ENCODE data around the gene ETS1. TPM values are rescaled to one million over a fixed set of nuclear protein-coding genes. Genes with fewer than 3 reads are reported as not detected.

Gene ETS1
- polyA plus RNA-seq, 1 donor, result 75.5 TPM

DNA sequence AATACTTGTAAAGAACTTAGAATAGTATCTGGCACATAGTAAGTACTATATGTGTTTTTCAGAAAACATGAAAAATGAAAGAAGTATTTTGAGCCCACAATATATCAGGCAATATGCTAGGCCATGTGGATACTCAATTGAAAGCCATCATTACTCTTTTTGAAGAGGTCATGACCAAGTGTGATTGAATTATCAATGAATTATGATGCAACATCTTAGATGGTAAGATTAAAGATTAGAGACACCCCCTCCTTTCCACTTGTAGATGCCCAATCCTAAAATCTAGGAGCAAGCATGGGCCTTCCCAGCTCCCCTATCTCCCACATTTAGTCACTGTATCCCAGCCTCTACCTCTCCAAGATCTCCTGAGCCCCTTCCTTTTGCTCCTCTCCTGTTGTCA, 154.4 kb downstream of the ETS1 start:
- no peak for DNase-seq

DNA sequence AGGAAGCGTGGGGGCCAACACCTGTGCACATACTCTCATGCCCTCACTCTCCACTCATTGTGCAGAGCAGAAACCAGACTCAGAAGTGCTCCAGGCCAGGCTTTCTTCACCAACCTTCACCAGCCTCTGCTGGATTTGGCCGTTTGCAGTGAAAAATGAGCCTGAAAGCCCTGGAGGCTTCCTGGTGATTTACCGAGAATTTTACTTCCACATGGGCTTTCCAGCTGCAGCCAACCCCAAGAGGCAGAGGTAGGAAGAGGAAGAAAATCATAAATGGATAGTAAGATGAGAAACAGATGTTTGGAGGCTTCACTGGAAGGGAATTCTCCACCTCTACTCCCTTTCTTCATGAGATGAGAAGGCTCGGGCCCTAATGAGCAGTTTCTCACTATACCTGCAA, 155.4 kb downstream of the ETS1 start:
- no peak for DNase-seq

DNA sequence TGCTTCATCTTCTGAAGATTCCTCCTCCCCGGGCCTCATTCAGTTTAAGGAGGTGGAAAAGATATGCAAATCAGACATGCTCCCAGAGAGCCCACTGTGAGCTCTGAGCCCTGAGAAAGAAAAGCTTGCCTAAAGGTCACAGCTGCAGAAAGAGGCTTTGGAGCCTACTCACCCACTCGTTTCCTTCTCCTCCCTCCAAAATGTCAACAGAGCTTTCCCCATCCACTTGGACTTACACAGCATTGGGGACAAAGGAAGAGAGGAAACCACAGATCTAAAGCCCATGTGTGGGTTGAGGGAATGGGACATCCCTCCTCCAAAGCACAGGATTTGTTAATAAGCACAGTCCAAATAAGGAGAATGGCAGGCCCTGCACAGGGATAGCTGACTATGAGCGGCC, 158.4 kb downstream of the ETS1 start:
- DNase-seq, result no peak

DNA sequence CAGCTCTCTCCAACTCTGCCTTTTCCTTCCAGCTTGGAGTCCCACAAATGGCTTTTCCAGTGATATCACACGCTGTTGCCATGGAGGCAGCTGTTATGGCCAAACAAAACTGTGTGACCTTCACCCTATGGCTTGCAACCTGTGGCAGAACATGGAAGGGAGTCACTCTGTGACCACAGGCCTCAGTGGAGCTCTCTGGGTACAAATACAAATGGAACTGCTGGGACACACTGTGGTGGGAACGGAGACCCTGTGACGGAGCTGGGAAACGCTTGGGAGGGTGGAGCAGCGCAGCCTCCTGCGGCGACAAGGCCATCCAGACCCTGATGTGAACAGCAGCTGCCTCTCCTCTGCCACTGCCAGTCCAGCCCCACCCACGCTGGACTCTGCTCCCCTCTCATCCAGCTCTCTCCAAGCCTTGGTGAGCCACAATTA, 162.5 kb downstream of the ETS1 start:
- DNase-seq, result no peak

DNA sequence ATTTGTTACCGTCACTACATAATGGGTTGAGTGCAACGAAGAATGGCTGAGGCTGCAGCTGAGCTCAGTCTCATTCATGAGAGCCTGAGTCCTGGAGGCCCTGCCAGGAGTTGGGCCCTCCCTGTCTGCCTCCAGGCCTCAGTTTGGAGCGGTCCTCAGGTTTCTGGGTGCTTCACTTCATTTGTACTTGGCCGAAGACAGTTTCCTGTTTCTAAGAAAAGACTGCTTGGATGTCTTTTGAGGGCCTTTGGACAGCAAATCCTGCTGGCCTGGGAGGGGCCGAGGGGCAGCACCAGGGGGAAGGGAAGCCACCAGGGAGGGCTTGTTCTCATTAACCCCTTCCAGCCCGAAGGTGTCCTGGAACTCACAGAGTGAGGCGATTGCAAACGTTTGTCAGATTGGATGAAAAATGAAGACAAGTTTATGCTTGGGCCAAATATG, 163.1 kb downstream of the ETS1 start:
- no peak for DNase-seq

DNA sequence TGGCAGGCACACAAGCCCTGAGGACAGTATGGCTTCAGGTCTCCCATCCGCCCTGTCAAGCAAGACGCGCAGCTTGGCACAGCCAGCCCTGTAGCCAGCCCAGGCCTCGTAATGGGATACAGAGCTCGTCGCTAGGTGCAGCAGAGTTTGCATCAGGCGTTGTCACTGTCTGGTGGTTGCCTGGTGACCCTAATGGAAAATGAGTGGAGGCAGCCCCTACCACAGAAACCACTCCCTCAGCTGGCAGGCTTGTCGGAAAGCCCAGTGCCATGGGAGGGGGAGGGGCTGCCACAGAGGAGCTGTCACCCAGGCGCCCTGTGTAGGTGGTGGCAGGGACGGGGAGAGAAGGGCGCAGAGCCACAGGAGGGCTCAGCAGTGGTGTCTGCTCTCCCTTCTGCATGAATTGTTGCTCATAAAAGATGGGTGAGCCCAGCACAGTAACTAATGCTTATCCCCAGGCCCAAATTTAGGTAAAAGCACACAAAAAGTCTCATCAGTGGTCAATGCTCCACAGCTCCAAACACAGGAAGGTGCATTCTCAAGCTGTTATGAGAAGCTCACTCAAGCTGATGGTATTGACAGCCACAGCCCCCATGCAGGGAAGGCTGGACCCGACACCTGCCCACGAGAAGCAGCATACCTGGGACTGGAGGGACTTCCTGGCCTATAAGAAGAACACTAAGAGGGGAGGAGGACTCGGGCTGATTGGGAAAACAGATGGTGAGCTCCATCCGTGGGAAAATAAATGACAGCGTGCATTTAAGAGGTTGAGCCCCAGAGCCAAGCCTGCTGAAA, 164.6 kb downstream of the ETS1 start:
- DNase-seq, result no peak

DNA sequence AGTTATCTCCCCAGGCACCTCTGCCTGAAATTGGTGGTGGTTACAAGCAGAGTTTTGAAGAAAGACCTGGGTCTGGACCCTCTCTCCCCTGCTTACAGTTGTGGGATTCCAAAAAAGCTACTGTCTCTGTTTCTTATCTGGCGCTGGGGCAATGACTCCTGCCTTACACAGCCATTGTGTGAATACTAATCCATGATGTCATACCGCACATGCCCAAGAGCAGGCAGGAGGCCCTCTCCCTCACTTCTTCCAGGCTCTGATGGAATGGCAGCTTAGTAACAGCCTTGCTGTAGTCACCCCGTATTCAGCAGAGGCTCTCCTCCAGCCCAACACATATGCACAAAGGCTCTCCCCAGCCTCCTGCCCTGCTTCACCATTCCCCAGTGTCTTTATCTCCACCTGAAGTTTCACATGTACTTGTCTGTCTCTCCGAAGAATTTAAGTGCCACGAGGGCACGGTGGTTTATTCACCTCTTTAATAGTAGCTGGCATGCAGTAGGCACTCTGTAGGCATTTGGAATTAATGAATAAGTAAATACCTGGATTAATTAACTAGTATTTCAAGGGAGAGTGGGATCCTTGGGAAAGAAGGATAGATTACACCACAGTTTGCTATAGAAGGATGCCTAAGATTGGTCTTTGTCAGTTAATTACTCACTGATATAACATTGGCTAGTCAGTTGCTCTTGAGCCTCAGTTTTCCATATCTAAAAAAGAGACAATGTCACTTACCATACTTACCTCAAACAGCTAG, 165.6 kb downstream of the ETS1 start:
- DNase-seq, result no peak

DNA sequence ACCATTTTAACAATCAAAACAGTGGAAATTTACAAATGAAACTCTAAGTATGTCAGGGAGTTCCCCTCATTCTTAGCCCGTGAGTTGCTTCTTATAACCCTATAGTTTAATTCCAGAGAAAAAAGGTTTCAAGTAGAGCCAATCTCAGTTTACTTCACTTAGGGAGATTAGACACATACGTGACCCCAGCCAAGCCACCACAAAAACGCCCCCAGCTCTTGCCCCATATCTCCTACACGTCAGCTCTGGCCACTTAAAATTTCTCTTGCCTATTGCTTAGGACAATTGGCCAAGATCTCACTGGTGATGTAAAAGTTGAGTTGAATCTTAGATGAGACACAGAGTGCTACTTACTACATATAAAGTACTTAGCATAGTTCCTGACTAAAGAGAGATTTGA, 166.4 kb downstream of the ETS1 start:
- DNase-seq, result no peak

DNA sequence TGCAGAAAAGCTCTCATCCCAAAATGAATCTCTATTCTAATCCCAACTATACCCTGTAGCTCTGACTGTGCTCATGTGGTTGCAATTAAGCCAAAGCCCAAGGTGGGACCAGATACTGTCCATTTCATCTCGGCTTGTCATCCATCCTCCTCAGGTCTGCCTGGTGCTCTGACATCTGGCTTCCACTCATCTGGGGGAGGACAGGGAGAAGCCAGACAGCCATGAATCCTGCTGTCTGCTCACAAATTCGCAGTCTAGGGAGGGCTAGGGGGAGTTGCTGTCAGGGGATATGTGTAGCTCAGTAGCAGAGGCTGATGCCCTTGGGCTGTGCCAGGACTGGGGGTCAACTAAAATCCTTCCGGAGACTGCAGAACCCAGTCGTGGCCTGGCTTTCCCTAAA, 167.1 kb downstream of the ETS1 start:
- DNase-seq, result no peak

DNA sequence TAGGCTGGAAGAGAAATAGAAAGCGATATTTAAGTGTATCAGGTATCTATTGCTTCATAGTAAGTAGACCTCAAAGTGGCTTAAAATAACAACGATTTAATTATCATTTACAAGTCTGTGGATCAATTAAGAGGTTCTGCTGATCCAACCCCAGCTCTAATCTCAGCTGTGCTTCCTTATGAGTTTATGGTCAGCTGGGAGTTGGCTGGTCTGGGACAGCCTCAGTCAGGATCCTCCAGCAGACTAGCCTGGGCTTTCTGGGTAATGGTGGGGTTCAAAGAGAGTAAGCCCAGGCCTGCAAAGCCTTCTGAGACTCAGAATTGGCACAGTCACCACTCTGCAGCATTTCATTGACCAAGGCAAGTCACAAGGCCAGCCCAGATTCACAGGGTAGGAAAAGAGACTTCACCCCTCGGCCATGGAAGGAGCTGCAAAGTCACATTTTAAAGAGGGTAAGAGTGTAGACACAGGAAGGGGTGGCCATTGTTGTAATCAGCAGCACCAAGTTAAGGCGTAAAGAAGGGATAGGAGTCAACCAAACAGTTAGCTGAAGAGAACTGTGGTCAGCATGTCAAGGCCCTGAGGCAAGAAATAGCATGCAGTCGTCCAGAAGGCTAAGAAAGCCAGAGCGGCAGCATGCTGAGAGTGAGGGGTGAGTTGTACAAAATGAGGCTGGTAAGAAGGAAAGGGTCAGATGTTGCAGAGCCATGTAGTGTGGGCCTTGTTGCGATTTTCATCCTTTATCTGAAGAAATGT, 168.2 kb downstream of the ETS1 start:
- DNase-seq, result no peak

DNA sequence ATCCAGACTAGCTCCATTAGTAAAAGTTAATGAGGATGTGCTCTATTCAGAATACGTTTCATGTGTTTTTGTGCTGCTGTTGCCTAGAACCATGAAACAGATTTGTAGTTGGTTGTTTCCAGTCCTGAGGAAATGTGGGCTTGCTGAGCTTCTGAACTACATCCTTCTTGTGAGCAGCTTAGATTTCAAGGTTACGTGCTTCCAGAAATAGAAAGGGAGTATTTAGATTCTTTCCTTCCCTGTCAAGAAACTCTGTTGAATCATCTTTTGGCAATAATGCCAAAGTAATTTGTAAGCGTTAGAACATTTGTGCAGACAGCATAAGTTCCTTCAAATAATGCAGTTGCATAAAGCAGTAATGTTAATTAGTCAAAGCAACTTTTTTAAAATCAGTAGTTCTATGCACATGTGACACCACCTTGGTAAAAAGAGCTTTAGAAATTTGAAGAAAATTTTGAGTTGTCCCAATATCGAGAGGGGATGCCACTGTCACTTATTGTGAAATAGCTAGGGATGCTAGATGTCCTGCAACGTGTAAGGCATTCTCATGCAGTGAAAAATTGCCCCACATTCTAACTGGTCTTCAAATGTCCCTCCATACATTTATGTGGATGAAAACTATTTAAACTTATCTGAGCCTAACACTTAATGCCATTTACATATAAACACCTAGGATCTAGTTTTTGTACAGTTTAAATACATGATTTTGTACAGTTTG, 169.6 kb downstream of the ETS1 start:
- DNase-seq, result no peak

DNA sequence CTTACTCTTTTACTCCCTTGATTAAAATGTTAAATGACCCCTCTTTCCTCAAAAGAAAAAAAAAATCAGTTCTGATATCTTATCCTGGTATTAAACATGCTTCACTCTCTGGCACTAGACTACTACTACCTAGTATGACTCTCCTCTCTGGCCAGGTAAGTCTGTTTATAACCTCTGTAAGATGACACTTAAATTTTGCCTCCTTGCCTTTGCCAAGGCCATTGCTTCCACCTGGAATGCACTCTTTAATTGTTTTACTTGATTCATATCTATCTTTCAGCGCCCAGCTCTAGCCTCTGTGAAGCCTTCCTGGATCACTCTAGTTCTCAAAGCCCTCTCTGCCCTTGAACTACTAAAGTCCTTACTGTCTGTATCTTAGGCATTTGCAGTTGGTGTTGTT, 170.4 kb downstream of the ETS1 start:
- DNase-seq, result no peak

DNA sequence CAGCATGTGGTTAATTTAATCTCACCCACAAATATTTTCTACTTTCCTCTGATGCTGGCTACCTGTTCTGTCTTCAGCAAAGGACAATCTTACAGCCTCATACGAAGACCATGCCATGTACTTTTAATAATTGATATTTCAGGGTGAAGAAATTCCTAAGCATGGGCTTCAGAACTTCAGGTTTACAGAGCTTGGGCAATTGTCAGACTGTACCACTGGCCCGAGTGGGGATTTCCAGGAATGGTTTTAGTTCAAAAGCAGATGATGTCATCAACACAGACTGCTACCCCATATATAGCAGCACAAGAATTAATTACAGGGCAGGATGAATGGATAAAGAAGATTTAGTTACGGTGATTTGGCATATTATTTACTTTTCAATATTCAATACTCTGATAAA, 171.8 kb downstream of the ETS1 start:
- DNase-seq, result no peak

DNA sequence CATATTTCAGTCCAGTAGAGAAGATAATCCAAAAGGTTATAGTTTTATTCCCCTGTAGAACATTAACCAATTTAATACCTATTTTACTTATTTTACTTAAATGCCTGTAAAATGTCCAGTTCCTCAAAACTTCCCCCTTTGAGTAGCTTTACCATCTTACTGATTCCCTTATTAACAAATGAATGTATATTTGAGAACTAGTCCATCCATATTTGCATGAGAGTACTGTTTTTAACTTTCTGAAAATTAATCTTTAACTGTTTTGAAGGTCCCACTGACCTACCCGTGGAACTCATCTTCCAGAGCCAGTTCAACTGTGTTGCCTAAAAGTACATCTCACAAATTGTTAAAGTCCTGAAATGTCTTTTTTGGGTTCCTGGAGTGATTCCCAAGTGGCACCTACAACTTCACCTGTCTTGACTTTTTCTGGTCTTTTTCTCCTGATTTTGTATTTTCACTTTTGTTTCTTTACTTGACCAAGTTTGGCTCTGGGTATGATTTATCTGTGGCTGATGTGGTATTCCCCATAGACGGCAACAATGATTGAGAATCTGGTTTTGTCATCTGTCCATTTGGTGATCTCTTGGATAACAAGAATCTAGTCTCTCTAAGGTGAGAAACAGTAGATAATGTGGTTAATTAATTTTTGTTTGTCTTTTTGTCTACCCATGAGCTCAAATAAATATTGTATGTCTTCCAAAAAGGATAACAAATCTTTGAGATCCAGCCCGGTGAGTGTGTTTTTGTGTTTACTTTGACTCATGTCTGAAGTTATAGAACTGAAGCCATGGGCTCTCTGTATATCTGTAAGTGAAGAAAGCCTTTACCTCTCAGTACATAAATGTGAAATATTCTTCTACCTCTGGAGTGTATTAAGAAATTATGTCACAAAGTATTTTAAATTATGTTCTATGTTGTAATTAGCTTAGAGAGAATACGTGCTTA, 174.2 kb downstream of the ETS1 start:
- no peak for DNase-seq

DNA sequence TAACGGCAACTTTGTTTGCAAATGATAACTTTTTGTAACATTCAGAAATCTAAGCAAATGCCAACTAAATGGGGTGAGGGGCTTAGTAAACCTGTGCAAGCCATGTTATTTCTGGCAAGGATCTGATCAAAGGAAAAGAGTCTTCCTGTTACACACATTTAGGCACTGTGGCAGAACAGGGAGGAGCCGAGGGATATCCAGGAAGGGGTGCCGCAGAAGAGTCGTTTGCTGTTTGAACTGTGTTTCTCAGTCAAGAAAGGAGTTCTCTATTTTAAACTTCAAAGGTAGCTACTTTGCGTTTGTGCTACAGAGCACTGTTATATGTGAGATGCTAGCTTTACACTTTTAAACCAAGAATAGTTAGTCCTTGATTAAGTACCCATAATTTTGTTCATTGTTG, 175.5 kb downstream of the ETS1 start:
- DNase-seq, result no peak

DNA sequence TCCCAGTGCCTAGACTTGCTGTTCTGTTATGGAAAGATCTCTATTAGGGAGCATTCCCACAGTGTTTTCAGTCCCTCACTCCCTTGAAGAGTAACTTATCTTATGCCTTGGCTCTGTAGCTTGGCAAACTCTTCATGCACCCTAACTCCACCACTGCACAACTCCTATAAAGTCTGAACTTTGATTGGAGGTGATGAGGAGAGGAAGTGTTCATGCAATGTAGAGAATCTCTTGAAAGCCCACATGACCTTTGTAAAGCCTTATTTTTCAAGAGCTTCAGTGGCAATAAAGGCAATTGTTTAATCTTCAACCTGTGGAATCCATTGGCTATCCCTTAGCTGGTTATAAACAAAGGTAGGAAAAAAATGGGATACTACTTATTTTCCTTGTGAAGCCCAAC, 176.2 kb downstream of the ETS1 start:
- no peak for DNase-seq

DNA sequence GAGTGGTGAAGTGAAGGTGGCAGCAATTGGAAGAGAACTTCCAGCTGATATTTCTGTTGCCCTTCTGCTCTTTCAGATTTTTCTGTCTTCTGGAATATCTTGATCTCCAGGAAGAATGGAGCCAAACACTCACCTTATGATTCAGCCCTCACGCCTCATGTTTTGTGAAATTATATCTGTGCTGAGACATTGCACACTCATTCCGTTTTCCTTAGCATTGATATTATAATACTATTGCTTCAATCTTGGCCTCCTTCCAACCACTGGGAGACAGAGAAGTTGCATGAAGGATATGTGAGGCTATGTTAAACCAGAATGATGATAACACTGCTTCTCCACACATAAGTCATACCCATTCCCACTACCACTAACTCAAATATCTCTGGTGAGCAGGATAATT, 177.9 kb downstream of the ETS1 start:
- no peak for DNase-seq

Measured in left kidney (tissue), 2 donors.